HCT116 (cell line): ENCODE measurements around the gene TNFSF10. TPM values are rescaled to one million over a fixed set of nuclear protein-coding genes. Genes with fewer than 3 reads are reported as not detected.

Source experiments
- ATAC-seq: fragments of 200-7000 bp; cut with Tn5 transposase; 2 replicates; pipeline ENCODE4 v1.9.1; 2020; ENCODE audit warnings: mild to moderate bottlenecking, moderate library complexity
- BruUV-seq: library from RNA; stranded (reverse); fragments of 400-500 nt; replicated peaks from 2 replicates; lab custom pipeline; 2021; lab: Mats Ljungman, UMichigan
- CTCF ChIA-PET: fragments of 300-600 bp; sonication (Branson Sonifier 250); formaldehyde crosslinking; loops from one replicate; lab custom pipeline; 2021; ENCODE audit warnings: antibody characterized with exemption; lab: Charles Lee
- POLR2A ChIA-PET: fragments of 300-600, 350-600 bp; sonication (Branson Sonifier 250); formaldehyde crosslinking; loops from one replicate; lab custom pipeline; 2021; ENCODE audit warnings: antibody characterized with exemption; lab: Charles Lee
- RAD21 ChIA-PET, 2 experiments: fragments of 300-600 bp; sonication (Branson Sonifier 250); formaldehyde crosslinking; loops; one replicate each; lab custom pipeline; 2023; ENCODE audit warnings: low total read pairs in 2 of 2; ENCODE audit not compliant: uncharacterized antibody in 2 of 2, unreplicated experiment in 2 of 2, low non-redundant PET in 1 of 2; lab: Charles Lee
- DNase-seq: peaks from one replicate; pipeline ENCODE4 v3.0.0-alpha.2; 2010; ENCODE audit warnings: low read depth, low spot score
- H2AFZ ChIP-seq: fragments of 200-600 bp; shearing (Covaris generic), sonication (generic); 2 replicates; pipeline ENCODE4 v1.6.1; 2017; ENCODE audit warnings: low read depth, mixed run types, mixed read lengths, antibody characterized with exemption, low read length; ENCODE audit not compliant: poor library complexity, severe bottlenecking
- H3K27ac ChIP-seq: 2 replicates; pipeline ENCODE4 v1.5.1; 2012; ENCODE audit warnings: low read depth, low read length
- H3K27me3 ChIP-seq: fragments of 200-600 bp; sonication (generic); 2 replicates; pipeline ENCODE4 v1.6.1; 2016; ENCODE audit warnings: mixed run types, low read length, mixed read lengths; ENCODE audit not compliant: insufficient read depth
- H3K36me3 ChIP-seq, 2 experiments: fragments of 200-500 bp in 1 of 2; fragments of 200-600 bp in 1 of 2; sonication (Bioruptor generic) in 1 of 2; sonication (generic) in 1 of 2; 2 replicates each; pipeline versions ENCODE4 v1.5.1 to v1.6.1; 2014 to 2016; ENCODE audit warnings: low read length in 2 of 2, inconsistent platforms in 1 of 2, mixed read lengths in 1 of 2, mixed run types in 1 of 2; ENCODE audit not compliant: insufficient read depth in 2 of 2, control insufficient read depth in 1 of 2
- H3K4me1 ChIP-seq, 2 experiments: fragments of 200-600 bp in 1 of 2; sonication (generic) in 1 of 2; 2 replicates each; pipeline versions ENCODE4 v1.5.1 to v1.6.1; 2012 to 2017; ENCODE audit warnings: low read length in 2 of 2, inconsistent platforms in 1 of 2, mild to moderate bottlenecking in 1 of 2, mixed read lengths in 1 of 2, mixed run types in 1 of 2, moderate library complexity in 1 of 2; ENCODE audit not compliant: insufficient read depth in 2 of 2, control insufficient read depth in 1 of 2
- H3K4me2 ChIP-seq: fragments of 200-600 bp; sonication (generic); 2 replicates; pipeline ENCODE4 v1.6.1; 2017; ENCODE audit warnings: mixed run types, low read length, mixed read lengths
- H3K4me3 ChIP-seq, 2 experiments: fragments of 200-600 bp in 1 of 2; sonication (generic) in 1 of 2; replicated peaks in 1 of 2; 2 replicates each; pipeline ENCODE4 v1.5.1; 2011 to 2016; ENCODE audit warnings: low read length in 2 of 2, control low read depth in 1 of 2, low read depth in 1 of 2, mild to moderate bottlenecking in 1 of 2, mixed read lengths in 1 of 2, mixed run types in 1 of 2
- H3K79me2 ChIP-seq: fragments of 200-600 bp; sonication (generic); 2 replicates; pipeline ENCODE4 v1.6.1; 2017; ENCODE audit warnings: mild to moderate bottlenecking, mixed run types, low read length, moderate library complexity, mixed read lengths; ENCODE audit not compliant: insufficient read depth
- H3K9ac ChIP-seq: fragments of 200-600 bp; sonication (generic); 2 replicates; pipeline ENCODE4 v1.6.1; 2016; ENCODE audit warnings: low read length, mixed read lengths
- H3K9me2 ChIP-seq: fragments of 200-600 bp; sonication (generic), shearing (Covaris generic); 2 replicates; pipeline ENCODE4 v1.6.1; 2017; ENCODE audit warnings: mixed run types, mild to moderate bottlenecking, moderate library complexity; ENCODE audit not compliant: insufficient read depth
- H3K9me3 ChIP-seq, 2 experiments: fragments of 200-500 bp in 1 of 2; fragments of 200-600 bp in 1 of 2; sonication (Bioruptor generic) in 1 of 2; sonication (generic) in 1 of 2; 2 replicates each; pipeline ENCODE4 v1.6.1; 2014 to 2017; ENCODE audit warnings: low read length in 2 of 2, mixed read lengths in 2 of 2, inconsistent platforms in 1 of 2, low read depth in 1 of 2, mild to moderate bottlenecking in 1 of 2, mixed run types in 1 of 2, moderate library complexity in 1 of 2; ENCODE audit not compliant: control insufficient read depth in 1 of 2, insufficient read depth in 1 of 2
- H4K20me1 ChIP-seq: fragments of 200-600 bp; sonication (generic), shearing (Covaris generic); 2 replicates; pipeline ENCODE4 v1.6.1; 2017; ENCODE audit warnings: mixed run types, mild to moderate bottlenecking, moderate library complexity; ENCODE audit not compliant: insufficient read depth
- CBX3 ChIP-seq: IDR thresholded peaks from 2 replicates; pipeline ENCODE4 v1.6.1; 2012; ENCODE audit warnings: low read depth
- CEBPB ChIP-seq: IDR thresholded peaks from 2 replicates; pipeline ENCODE4 v1.6.1; 2012; ENCODE audit warnings: low read depth
- EZH2 ChIP-seq: fragments of 200-600 bp; sonication (generic); IDR thresholded peaks from 2 replicates; pipeline ENCODE4 v1.6.1; 2017; ENCODE audit warnings: antibody characterized with exemption, mixed run types
- FOSL1 ChIP-seq: IDR thresholded peaks from 2 replicates; pipeline ENCODE4 v1.6.1; 2012; ENCODE audit warnings: low read depth
- POLR2AphosphoS5 ChIP-seq: IDR thresholded peaks from 2 replicates; pipeline ENCODE4 v1.6.1; 2011; ENCODE audit warnings: mild to moderate bottlenecking, low read depth, low read length, moderate library complexity
- RAD21 ChIP-seq: IDR thresholded peaks from 2 replicates; pipeline ENCODE4 v1.6.1; 2012; ENCODE audit warnings: low read depth, mild to moderate bottlenecking
- SIN3A ChIP-seq: IDR thresholded peaks from 2 replicates; pipeline ENCODE4 v1.6.1; 2012; ENCODE audit warnings: low read depth
- SRF ChIP-seq: IDR thresholded peaks from 2 replicates; pipeline ENCODE4 v1.6.1; 2012; ENCODE audit warnings: low read depth
- TCF7L2 ChIP-seq: IDR thresholded peaks from 2 replicates; pipeline ENCODE4 v1.7.0; 2011; ENCODE audit warnings: borderline replicate concordance, inconsistent platforms; ENCODE audit not compliant: insufficient read depth, insufficient read length; ENCODE audit errors: extremely low read depth
- YY1 ChIP-seq: IDR thresholded peaks from 2 replicates; pipeline ENCODE4 v1.6.1; 2011; ENCODE audit warnings: low read length, low read depth, moderate library complexity, mild to moderate bottlenecking; ENCODE audit not compliant: insufficient replicate concordance; ENCODE audit errors: extremely low read depth
- ZFX ChIP-seq: fragments of 450-650 bp; IDR thresholded peaks from 2 replicates; pipeline ENCODE4 v1.6.1; 2017
- ZNF274 ChIP-seq: fragments of 200-500 bp; sonication (Bioruptor generic); IDR thresholded peaks from 2 replicates; pipeline ENCODE4 v1.6.1; 2014; ENCODE audit warnings: mild to moderate bottlenecking, low read depth, low read length, inconsistent platforms
- intact Hi-C: fragments of 100-400 bp; cut with micrococcal nuclease; formaldehyde crosslinking; loops from 2 replicates; pipeline ENCODE4 v1.10.0; 2022
- total RNA-seq: library from RNA; stranded (reverse); gene quantifications from one replicate; pipeline ENCODE4 v1.2.1, GENCODE V29; 2021; ENCODE audit not compliant: unreplicated experiment
- TF ChIP-seq, protein P1 (sequence below): IDR thresholded peaks from 2 replicates; pipeline ENCODE4 v1.6.1; 2012
- TF ChIP-seq, protein P2 (sequence below): IDR thresholded peaks from 2 replicates; pipeline ENCODE4 v1.6.1; 2012; ENCODE audit warnings: low read depth
- TF ChIP-seq, protein P3 (sequence below): IDR thresholded peaks from 2 replicates; pipeline ENCODE4 v1.6.1; 2011; ENCODE audit warnings: mild to moderate bottlenecking, low read length, moderate library complexity; ENCODE audit not compliant: insufficient replicate concordance; ENCODE audit errors: extremely low read depth
- TF ChIP-seq, protein P4 (sequence below): IDR thresholded peaks from 2 replicates; pipeline ENCODE4 v1.6.1; 2012
- TF ChIP-seq, protein P5 (sequence below), 3 experiments: fragments of 200-600 bp in 1 of 3; sonication (generic) in 1 of 3; IDR thresholded peaks in 2 of 3; conservative IDR thresholded peaks in 1 of 3; 2 replicates each; pipeline ENCODE4 v1.5.1; 2012 to 2017; ENCODE audit warnings: low read depth in 2 of 3, low read length in 2 of 3, antibody characterized with exemption in 1 of 3, borderline replicate concordance in 1 of 3, control low read depth in 1 of 3, mild to moderate bottlenecking in 1 of 3, mixed read lengths in 1 of 3, mixed run types in 1 of 3, moderate library complexity in 1 of 3; ENCODE audit not compliant: insufficient read depth in 1 of 3

The TNFSF10 gene
- total RNA-seq, 1 experiment from 2014 or later, result 0.20 TPM

DNA sequence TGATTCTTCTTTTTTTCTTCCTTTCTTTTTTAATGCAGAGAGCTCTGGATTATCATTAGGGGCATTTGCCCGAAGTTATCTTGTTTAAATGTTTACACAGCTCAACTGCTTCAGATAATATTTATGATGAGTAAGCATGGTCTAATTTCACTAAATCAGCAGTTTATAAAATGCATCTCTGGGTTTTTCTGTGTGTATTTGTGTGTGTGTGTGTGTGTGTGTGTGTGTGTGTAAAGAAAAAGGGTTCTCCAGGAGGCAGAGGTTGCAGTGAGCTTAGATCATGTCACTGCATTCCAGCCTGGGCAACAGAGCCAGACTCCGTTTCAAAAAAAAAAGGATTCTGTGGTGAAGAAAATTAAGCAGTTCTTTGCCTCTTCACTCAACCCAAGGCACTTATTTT lies 25.9 kb upstream of the TNFSF10 start:
- no peaks in the 10 kb centered on the region for H3K79me2 ChIP-seq

More for the DNA sequence above, 25.9 kb upstream of the TNFSF10 start:
- H3K36me3 ChIP-seq, result no peaks in the 10 kb centered on the region
- no peak overlapping the region for H3K4me2 ChIP-seq
- H2AFZ ChIP-seq, result no peak overlapping the region
- no peaks in the 10 kb centered on the region for H3K9me3 ChIP-seq
- BruUV-seq, result no TSS peak
- ATAC-seq (no peak), DNase-seq (no peak)
- H3K9ac ChIP-seq, result no peak overlapping the region
- no peaks in the 10 kb centered on the region for H3K9me2 ChIP-seq
- intact Hi-C loops, result no loop called here
- ChIA-PET RAD21 (no interaction called here), POLR2A (no interaction called here), CTCF (no interaction called here)
- no peak overlapping the region for H3K4me3 ChIP-seq
- peaks cover 18 to 27% of the 10 kb centered on the region in 2 experiments; a peak in 3 of 4 replicates for H3K4me1 ChIP-seq
- H3K27me3 ChIP-seq, result no peaks in the 10 kb centered on the region
- H3K27ac ChIP-seq, result no peak overlapping the region
- no peaks in the 10 kb centered on the region for H4K20me1 ChIP-seq
- TF ChIP-seq YY1, result no peak
- TF ChIP-seq CBX3, result no peak
- TF ChIP-seq, protein P1, sequence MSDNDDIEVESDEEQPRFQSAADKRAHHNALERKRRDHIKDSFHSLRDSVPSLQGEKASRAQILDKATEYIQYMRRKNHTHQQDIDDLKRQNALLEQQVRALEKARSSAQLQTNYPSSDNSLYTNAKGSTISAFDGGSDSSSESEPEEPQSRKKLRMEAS, result no peak
- no peak for TF ChIP-seq ZFX
- no peak for TF ChIP-seq RAD21
- no peak for TF ChIP-seq ZNF274
- TF ChIP-seq FOSL1, result no peak
- no peak for TF ChIP-seq EZH2
- TF ChIP-seq SIN3A, result no peak
- TF ChIP-seq, protein P2, sequence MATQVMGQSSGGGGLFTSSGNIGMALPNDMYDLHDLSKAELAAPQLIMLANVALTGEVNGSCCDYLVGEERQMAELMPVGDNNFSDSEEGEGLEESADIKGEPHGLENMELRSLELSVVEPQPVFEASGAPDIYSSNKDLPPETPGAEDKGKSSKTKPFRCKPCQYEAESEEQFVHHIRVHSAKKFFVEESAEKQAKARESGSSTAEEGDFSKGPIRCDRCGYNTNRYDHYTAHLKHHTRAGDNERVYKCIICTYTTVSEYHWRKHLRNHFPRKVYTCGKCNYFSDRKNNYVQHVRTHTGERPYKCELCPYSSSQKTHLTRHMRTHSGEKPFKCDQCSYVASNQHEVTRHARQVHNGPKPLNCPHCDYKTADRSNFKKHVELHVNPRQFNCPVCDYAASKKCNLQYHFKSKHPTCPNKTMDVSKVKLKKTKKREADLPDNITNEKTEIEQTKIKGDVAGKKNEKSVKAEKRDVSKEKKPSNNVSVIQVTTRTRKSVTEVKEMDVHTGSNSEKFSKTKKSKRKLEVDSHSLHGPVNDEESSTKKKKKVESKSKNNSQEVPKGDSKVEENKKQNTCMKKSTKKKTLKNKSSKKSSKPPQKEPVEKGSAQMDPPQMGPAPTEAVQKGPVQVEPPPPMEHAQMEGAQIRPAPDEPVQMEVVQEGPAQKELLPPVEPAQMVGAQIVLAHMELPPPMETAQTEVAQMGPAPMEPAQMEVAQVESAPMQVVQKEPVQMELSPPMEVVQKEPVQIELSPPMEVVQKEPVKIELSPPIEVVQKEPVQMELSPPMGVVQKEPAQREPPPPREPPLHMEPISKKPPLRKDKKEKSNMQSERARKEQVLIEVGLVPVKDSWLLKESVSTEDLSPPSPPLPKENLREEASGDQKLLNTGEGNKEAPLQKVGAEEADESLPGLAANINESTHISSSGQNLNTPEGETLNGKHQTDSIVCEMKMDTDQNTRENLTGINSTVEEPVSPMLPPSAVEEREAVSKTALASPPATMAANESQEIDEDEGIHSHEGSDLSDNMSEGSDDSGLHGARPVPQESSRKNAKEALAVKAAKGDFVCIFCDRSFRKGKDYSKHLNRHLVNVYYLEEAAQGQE, result no peak
- TF ChIP-seq, protein P3, sequence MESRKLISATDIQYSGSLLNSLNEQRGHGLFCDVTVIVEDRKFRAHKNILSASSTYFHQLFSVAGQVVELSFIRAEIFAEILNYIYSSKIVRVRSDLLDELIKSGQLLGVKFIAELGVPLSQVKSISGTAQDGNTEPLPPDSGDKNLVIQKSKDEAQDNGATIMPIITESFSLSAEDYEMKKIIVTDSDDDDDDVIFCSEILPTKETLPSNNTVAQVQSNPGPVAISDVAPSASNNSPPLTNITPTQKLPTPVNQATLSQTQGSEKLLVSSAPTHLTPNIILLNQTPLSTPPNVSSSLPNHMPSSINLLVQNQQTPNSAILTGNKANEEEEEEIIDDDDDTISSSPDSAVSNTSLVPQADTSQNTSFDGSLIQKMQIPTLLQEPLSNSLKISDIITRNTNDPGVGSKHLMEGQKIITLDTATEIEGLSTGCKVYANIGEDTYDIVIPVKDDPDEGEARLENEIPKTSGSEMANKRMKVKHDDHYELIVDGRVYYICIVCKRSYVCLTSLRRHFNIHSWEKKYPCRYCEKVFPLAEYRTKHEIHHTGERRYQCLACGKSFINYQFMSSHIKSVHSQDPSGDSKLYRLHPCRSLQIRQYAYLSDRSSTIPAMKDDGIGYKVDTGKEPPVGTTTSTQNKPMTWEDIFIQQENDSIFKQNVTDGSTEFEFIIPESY, result no peak
- TF ChIP-seq POLR2AphosphoS5, result no peak
- no peak for TF ChIP-seq SRF
- TF ChIP-seq, protein P4, sequence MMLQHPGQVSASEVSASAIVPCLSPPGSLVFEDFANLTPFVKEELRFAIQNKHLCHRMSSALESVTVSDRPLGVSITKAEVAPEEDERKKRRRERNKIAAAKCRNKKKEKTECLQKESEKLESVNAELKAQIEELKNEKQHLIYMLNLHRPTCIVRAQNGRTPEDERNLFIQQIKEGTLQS, result no peak
- TF ChIP-seq, protein P5, sequence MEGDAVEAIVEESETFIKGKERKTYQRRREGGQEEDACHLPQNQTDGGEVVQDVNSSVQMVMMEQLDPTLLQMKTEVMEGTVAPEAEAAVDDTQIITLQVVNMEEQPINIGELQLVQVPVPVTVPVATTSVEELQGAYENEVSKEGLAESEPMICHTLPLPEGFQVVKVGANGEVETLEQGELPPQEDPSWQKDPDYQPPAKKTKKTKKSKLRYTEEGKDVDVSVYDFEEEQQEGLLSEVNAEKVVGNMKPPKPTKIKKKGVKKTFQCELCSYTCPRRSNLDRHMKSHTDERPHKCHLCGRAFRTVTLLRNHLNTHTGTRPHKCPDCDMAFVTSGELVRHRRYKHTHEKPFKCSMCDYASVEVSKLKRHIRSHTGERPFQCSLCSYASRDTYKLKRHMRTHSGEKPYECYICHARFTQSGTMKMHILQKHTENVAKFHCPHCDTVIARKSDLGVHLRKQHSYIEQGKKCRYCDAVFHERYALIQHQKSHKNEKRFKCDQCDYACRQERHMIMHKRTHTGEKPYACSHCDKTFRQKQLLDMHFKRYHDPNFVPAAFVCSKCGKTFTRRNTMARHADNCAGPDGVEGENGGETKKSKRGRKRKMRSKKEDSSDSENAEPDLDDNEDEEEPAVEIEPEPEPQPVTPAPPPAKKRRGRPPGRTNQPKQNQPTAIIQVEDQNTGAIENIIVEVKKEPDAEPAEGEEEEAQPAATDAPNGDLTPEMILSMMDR (IDR thresholded peaks at IDR 0.05 in 2 of 3, conservative IDR thresholded peaks at IDR 0.05 in 1 of 3; ENCODE audit: borderline replicate concordance in 1 of 3, insufficient read depth in 1 of 3, low read depth in 2 of 3, low read length in 2 of 3), result no peak
- TF ChIP-seq CEBPB, result no peak
- no peak for TF ChIP-seq TCF7L2
